Head of caudate nucleus (tissue), 42 donors: ENCODE data around the gene ZNF831.

Experiments
- DNase-seq, 42 donors: peaks; one replicate each; pipeline versions ENCODE4 v3.0.0 to v3.0.0-alpha.2; 2020 to 2021; ENCODE audit warnings: mixed read lengths in 7 of 42
- intact Hi-C: fragments of 100-400 bp; cut with DNase I; formaldehyde crosslinking; loops from one replicate; pipeline ENCODE4 v1.15.0; 2022

Gene ZNF831

GRCh38 chr20:59163631-59164530 is at the start of gene ZNF831:
Gene ZNF831 (plus strand): TSS chr20:59163821. CDS start chr20:59191020, 27,199 bp downstream.
- intact Hi-C loops, result no loop called here
- DNase-seq, result no peak

GRCh38 chr20:59117526-59117925 is 46.1 kb upstream of the ZNF831 start:
- intact Hi-C loops, result no loop called here
- no peak for DNase-seq

GRCh38 chr20:59118855-59119254 is 44.8 kb upstream of the ZNF831 start:
- DNase-seq, result no peak
- intact Hi-C loops, result no loop called here

- intact Hi-C loops, result no loop called here
- no peak for DNase-seq
Observed at GRCh38 chr20:59120491-59120890, 43.1 kb upstream of the ZNF831 start.

- no peak for DNase-seq
- intact Hi-C loops, result no loop called here
Observed at GRCh38 chr20:59120919-59121318, 42.7 kb upstream of the ZNF831 start.

GRCh38 chr20:59121714-59122565 is 41.7 kb upstream of the ZNF831 start:
- intact Hi-C loops, result no loop called here
- peak in 1 of 42 donors; percentile 42 for DNase-seq

GRCh38 chr20:59122566-59122919 is 41.1 kb upstream of the ZNF831 start:
- intact Hi-C loops, result no loop called here

GRCh38 chr20:59123011-59123677 is 40.5 kb upstream of the ZNF831 start:
- intact Hi-C loops, result no loop called here
- no peak for DNase-seq

More at GRCh38 chr20:59122566-59122919, 41.1 kb upstream of the ZNF831 start:
- no peak for DNase-seq

GRCh38 chr20:59123678-59124255 is 39.9 kb upstream of the ZNF831 start:
- DNase-seq, result no peak
- intact Hi-C loops, result no loop called here

- DNase-seq, result peak in 1 of 42 donors; percentile 11
- intact Hi-C loops, result no loop called here
Observed at GRCh38 chr20:59124296-59125029, 39.2 kb upstream of the ZNF831 start.

GRCh38 chr20:59125332-59125731 is 38.3 kb upstream of the ZNF831 start:
- intact Hi-C loops, result no loop called here
- peak in 21 of 42 donors; percentile 10 to 59 (median 25) for DNase-seq

GRCh38 chr20:59125836-59126235 is 37.8 kb upstream of the ZNF831 start:
- peak in 1 of 42 donors; percentile 5 for DNase-seq
- intact Hi-C loops, result no loop called here

- DNase-seq, result no peak
- intact Hi-C loops, result no loop called here
Observed at GRCh38 chr20:59127839-59128238, 35.8 kb upstream of the ZNF831 start.

- intact Hi-C loops, result no loop called here
- peak in 2 of 42 donors; percentile 22 to 55 for DNase-seq
Observed at GRCh38 chr20:59131551-59132285, 31.9 kb upstream of the ZNF831 start.

- intact Hi-C loops, result no loop called here
- no peak for DNase-seq
Observed at GRCh38 chr20:59134182-59134581, 29.4 kb upstream of the ZNF831 start.

- intact Hi-C loops, result no loop called here
- no peak for DNase-seq
Observed at GRCh38 chr20:59135093-59135492, 28.5 kb upstream of the ZNF831 start.

GRCh38 chr20:59136027-59136426 is 27.6 kb upstream of the ZNF831 start:
- no peak for DNase-seq
- intact Hi-C loops, result no loop called here

- no peak for DNase-seq
- intact Hi-C loops, result no loop called here
Observed at GRCh38 chr20:59137532-59137931, 26.1 kb upstream of the ZNF831 start.
